Skeletal muscle tissue (tissue), 4 donors: ENCODE measurements around the gene GATAD2A. TPM values are rescaled to one million over a fixed set of nuclear protein-coding genes. Genes with fewer than 3 reads are reported as not detected.

Source experiments
- H3K27ac ChIP-seq: one replicate; pipeline ENCODE4 v1.7.0; 2013; ENCODE audit warnings: mild to moderate bottlenecking, low read depth, low read length, inconsistent platforms
- H3K27me3 ChIP-seq, 3 donors: one replicate each; pipeline ENCODE4 v1.7.0; 2013; ENCODE audit warnings: low read length in 3 of 3; ENCODE audit not compliant: control insufficient read depth in 3 of 3, insufficient read depth in 3 of 3
- H3K36me3 ChIP-seq, 3 donors: one replicate each; pipeline ENCODE4 v1.7.0; 2013; ENCODE audit warnings: low read length in 3 of 3; ENCODE audit not compliant: control insufficient read depth in 3 of 3, insufficient read depth in 3 of 3
- H3K4me1 ChIP-seq, 3 donors: one replicate each; pipeline ENCODE4 v1.7.0; 2013; ENCODE audit warnings: low read length in 3 of 3, mild to moderate bottlenecking in 3 of 3; ENCODE audit not compliant: control insufficient read depth in 3 of 3, insufficient read depth in 3 of 3
- H3K4me3 ChIP-seq, 3 donors: one replicate each; pipeline ENCODE4 v1.7.0; 2013; ENCODE audit warnings: low read length in 3 of 3
- H3K9ac ChIP-seq, 3 donors: one replicate each; pipeline ENCODE4 v1.7.0; 2013; ENCODE audit warnings: low read length in 3 of 3, mild to moderate bottlenecking in 3 of 3, moderate library complexity in 2 of 3, low read depth in 1 of 3
- H3K9me3 ChIP-seq, 3 donors: one replicate each; pipeline ENCODE4 v1.7.0; 2013; ENCODE audit warnings: low read length in 3 of 3; ENCODE audit not compliant: control insufficient read depth in 3 of 3
- total RNA-seq: library from RNA; depleted of rRNA; stranded (reverse); fragments of >200 nt; gene quantifications from one replicate; pipeline ENCODE4 v1.2.3, GENCODE V29; 2014
- donor health status: Osteomylitis.

Gene GATAD2A
- total RNA-seq, 1 donor from 2014 or later, result 19.8 TPM

DNA sequence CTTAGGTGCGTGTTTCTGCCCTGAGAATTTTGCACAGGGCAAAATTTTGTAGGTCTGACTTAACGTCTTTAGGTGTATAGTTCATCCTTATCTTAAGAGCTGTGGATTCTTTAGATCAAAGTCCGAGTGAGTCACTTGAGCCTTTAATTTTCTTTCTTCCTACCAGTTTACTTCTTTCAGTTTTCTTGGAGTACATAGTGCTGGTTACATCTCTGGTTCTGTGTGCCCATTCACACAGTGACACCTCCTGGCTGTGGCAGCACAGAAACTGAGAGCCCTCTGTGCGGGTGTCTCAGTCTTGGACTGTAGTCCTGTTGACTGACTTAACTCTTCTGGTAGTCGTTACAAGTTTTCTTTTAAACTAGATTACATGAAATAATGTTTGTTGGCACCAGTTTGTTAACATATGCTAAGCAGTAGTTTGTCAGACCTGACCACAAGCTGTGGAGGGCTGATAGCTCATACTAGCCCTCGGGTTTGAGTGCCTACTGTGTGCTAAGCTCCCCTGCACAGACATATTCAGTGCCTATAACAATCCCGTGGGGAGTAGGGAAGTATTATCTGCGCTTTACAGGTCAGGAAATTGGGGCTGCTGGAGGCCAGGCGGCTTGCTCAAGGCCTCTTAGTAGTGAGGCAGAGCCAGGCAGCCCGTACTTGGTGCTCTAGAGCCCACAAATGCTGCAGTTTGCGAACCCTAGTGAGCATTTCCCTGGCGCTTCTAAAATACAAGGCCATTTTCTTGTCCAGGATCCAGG is 1.6 kb downstream of the GATAD2A start:
- Histone ChIP-seq H3K4me1 (peaks cover 52 to 67% (median 52%) of the 10 kb centered on the region in 3 donors), H3K36me3 (no peaks in the 10 kb centered on the region), H3K27me3 (no peaks in the 10 kb centered on the region), H3K9me3 (no peaks in the 10 kb centered on the region), H3K27ac (peak overlapping the region; percentile 72), H3K4me3 (peak overlapping the region; percentile 72 to 87 (median 85)), H3K9ac (peak overlapping the region; percentile 64 to 81 (median 80))

- H3K36me3 ChIP-seq, result no peaks in the 10 kb centered on the region
- peak overlapping the region in 2 of 3 donors; percentile 64 to 80 for H3K9ac ChIP-seq
- peak overlapping the region; percentile 72 to 87 (median 85) for H3K4me3 ChIP-seq
- no peaks in the 10 kb centered on the region for H3K27me3 ChIP-seq
- peak overlapping the region; percentile 72 for H3K27ac ChIP-seq
- H3K9me3 ChIP-seq, result no peaks in the 10 kb centered on the region
- peaks cover 52 to 67% (median 52%) of the 10 kb centered on the region in 3 donors for H3K4me1 ChIP-seq
Measured at GRCh38 chr19:19407633-19407930, 2.1 kb downstream of the GATAD2A start.

GRCh38 chr19:19409205-19409604 is 3.7 kb downstream of the GATAD2A start:
- no peaks in the 10 kb centered on the region for H3K27me3 ChIP-seq
- no peaks in the 10 kb centered on the region for H3K9me3 ChIP-seq
- no peak overlapping the region for H3K9ac ChIP-seq
- peaks cover 41 to 54% (median 42%) of the 10 kb centered on the region in 3 donors for H3K4me1 ChIP-seq
- H3K36me3 ChIP-seq, result no peaks in the 10 kb centered on the region
- no peak overlapping the region for H3K27ac ChIP-seq
- no peak overlapping the region for H3K4me3 ChIP-seq

DNA sequence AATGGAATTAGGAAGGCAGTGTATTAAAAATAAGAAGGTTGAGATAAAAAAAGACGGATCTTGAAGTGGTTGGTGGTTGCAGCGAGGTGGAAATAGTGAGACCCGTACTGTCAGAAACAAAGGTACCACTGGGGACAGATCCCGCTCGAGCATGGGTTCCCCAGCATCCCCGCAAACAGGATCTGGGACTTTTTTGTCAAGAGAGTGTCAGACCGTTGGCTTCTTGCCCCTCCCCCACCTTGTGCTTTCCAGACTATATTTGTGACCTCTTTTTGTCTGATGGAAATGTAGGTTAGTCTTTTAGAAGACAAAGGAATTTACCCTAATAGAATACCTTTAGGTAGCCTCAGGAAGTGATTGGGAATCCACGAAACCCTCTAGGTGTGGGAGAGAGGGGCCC is 4.2 kb downstream of the GATAD2A start:
- Histone ChIP-seq H3K9me3 (no peaks in the 10 kb centered on the region), H3K36me3 (no peaks in the 10 kb centered on the region), H3K27ac (no peak overlapping the region), H3K9ac (peak overlapping the region in 1 of 3 donors; percentile 40), H3K4me1 (peaks cover 40 to 54% (median 42%) of the 10 kb centered on the region in 3 donors), H3K4me3 (no peak overlapping the region), H3K27me3 (no peaks in the 10 kb centered on the region)

- no peak overlapping the region for H3K27ac ChIP-seq
Measured at GRCh38 chr19:19410553-19411550, 5.4 kb downstream of the GATAD2A start.

GRCh38 chr19:19416280-19416679 is 10.8 kb downstream of the GATAD2A start:
- Histone ChIP-seq H3K4me1 (peaks cover 33 to 45% (median 38%) of the 10 kb centered on the region in 3 donors), H3K27ac (no peak overlapping the region), H3K9ac (no peak overlapping the region), H3K27me3 (no peaks in the 10 kb centered on the region), H3K36me3 (no peaks in the 10 kb centered on the region), H3K4me3 (no peak overlapping the region), H3K9me3 (no peaks in the 10 kb centered on the region)

More at GRCh38 chr19:19410553-19411550, 5.4 kb downstream of the GATAD2A start:
- no peaks in the 10 kb centered on the region for H3K36me3 ChIP-seq
- peak overlapping the region; percentile 4 to 60 (median 23) for H3K9ac ChIP-seq
- no peaks in the 10 kb centered on the region for H3K9me3 ChIP-seq
- H3K4me3 ChIP-seq, result no peak overlapping the region
- peaks cover 35 to 49% (median 39%) of the 10 kb centered on the region in 3 donors for H3K4me1 ChIP-seq
- no peaks in the 10 kb centered on the region for H3K27me3 ChIP-seq

DNA sequence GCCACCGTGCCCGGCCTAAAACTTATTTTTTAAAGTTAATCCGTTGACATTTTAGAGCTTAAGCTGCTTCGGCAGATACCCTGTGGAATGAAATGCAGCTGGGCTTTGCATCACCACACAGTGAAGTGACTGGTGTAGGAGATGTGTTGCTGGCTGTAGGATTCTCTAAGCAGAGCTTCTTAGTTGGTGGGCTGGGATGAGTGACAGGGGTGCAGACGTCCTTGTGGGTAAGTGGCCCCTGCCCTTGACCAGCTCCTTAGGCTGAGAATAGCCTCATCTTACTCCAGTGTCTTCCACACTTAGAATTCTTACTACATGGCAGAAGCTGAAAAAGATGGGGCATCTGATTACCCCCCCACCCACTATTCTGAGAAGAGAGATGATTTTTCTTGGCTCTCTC is 11.6 kb downstream of the GATAD2A start:
- Histone ChIP-seq H3K4me3 (no peak overlapping the region), H3K27me3 (no peaks in the 10 kb centered on the region), H3K9me3 (no peaks in the 10 kb centered on the region), H3K27ac (no peak overlapping the region), H3K4me1 (peaks cover 33 to 43% (median 36%) of the 10 kb centered on the region in 3 donors), H3K36me3 (no peaks in the 10 kb centered on the region), H3K9ac (no peak overlapping the region)

DNA sequence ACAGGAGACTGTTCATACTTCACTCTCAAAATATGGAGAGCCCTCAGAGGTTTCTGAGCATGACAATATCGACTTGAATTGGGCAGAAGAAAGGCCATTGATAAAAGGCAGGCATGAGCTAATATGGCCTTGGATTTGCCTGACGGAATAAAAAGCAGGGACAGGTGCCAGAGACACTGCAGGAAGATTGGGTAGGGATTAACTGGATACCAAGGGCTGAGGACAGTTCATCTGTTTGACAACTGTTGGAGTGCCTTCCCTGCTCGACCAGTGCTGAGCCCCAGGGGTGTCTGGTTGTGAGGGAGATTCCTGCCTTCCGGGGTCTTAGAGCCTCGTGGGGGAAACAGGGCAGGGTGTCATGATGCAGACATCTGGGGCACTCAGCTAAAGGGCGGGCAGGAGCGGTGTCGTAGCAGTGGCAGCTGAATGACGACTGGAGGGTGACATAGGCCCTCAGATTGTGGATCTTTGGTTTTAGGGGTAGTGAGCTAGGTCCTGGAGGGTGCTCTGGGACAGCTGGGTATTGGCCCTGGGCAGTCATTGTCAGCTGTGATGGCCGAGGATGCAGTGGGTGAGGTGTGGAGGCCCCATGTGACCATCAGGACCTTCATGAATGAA is 12.3 kb downstream of the GATAD2A start:
- H3K27ac ChIP-seq, result no peak overlapping the region
- peaks cover 33 to 43% (median 39%) of the 10 kb centered on the region in 3 donors for H3K4me1 ChIP-seq
- no peaks in the 10 kb centered on the region for H3K27me3 ChIP-seq
- no peaks in the 10 kb centered on the region for H3K36me3 ChIP-seq
- H3K9ac ChIP-seq, result peak overlapping the region in 2 of 3 donors; percentile 10 to 54
- no peaks in the 10 kb centered on the region for H3K9me3 ChIP-seq
- peak overlapping the region in 1 of 3 donors; percentile 54 for H3K4me3 ChIP-seq

DNA sequence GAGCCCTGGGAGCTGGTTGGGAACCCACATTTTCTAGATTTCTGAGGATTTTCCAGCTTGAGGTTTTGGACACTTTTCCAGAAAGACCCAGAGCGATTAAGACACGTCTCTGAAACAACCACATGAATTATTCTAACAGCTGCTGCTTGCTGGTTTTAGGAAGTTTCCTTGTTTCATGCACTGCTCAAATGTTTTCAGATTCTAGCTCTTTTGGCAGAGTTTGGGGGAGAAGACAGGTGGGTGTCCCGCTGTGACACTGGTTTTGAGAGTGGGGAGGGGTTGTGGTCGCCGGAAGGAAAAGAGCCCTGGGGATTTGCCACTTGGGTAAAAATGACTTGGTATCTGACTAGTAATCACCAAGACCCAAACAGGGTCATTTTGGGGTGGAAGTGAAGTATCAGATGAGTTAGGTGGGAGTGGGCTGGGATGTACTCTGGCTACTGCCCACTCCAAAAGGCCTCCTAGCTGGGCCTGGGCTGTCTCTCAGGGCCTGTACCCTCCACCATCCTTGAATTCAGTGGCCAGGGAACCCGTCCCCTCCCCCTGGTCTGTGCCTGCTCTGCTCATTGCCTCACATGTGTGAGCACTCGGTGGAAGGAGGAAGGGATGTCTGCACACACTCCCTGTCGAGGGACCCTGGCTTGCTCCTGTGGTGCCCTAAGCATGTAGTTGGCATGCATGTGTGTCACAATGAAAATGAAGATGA is 13.2 kb downstream of the GATAD2A start:
- Histone ChIP-seq H3K27ac (no peak overlapping the region), H3K36me3 (no peaks in the 10 kb centered on the region), H3K9ac (peak overlapping the region in 2 of 3 donors; percentile 29 to 54), H3K4me1 (peaks cover 33 to 43% (median 39%) of the 10 kb centered on the region in 3 donors), H3K4me3 (peak overlapping the region in 1 of 3 donors; percentile 6), H3K9me3 (no peaks in the 10 kb centered on the region), H3K27me3 (no peaks in the 10 kb centered on the region)
